T-helper 1 cell treated with Interleukin-12 subunit alpha and Interleukin-12 subunit beta and Interleukin-4 antibody, amounts not matched to agents 30 μg/mL and 1 μg/mL, for 36 hours (primary cell): ENCODE data around the gene DNM3.
A peak's percentile ranks its signal among the peaks of the same experiment; 100 is the strongest.
"Not testable (repeated sequence)": the region's sequence is repeated elsewhere in the genome, so short reads cannot be mapped to it uniquely, and the experiment has no call there.

Experiments used
- H3K27ac Mint-ChIP-seq: one replicate; pipeline ENCODE4 v1.8.0; 2021; ENCODE audit warnings: mild to moderate bottlenecking, mixed read lengths
- H3K27me3 Mint-ChIP-seq: one replicate; pipeline ENCODE4 v1.8.0; 2021; ENCODE audit warnings: low read depth, mixed read lengths
- H3K36me3 Mint-ChIP-seq: one replicate; pipeline ENCODE4 v1.8.0; 2021; ENCODE audit warnings: low read depth, mixed read lengths
- H3K4me1 Mint-ChIP-seq: one replicate; pipeline ENCODE4 v1.8.0; 2021; ENCODE audit warnings: low read depth, mixed read lengths
- H3K4me3 Mint-ChIP-seq: one replicate; pipeline ENCODE4 v1.8.0; 2021; ENCODE audit warnings: mild to moderate bottlenecking, moderate library complexity, mixed read lengths
- H3K9me3 Mint-ChIP-seq: one replicate; pipeline ENCODE4 v1.8.0; 2021; ENCODE audit warnings: mixed read lengths

Gene DNM3

DNA sequence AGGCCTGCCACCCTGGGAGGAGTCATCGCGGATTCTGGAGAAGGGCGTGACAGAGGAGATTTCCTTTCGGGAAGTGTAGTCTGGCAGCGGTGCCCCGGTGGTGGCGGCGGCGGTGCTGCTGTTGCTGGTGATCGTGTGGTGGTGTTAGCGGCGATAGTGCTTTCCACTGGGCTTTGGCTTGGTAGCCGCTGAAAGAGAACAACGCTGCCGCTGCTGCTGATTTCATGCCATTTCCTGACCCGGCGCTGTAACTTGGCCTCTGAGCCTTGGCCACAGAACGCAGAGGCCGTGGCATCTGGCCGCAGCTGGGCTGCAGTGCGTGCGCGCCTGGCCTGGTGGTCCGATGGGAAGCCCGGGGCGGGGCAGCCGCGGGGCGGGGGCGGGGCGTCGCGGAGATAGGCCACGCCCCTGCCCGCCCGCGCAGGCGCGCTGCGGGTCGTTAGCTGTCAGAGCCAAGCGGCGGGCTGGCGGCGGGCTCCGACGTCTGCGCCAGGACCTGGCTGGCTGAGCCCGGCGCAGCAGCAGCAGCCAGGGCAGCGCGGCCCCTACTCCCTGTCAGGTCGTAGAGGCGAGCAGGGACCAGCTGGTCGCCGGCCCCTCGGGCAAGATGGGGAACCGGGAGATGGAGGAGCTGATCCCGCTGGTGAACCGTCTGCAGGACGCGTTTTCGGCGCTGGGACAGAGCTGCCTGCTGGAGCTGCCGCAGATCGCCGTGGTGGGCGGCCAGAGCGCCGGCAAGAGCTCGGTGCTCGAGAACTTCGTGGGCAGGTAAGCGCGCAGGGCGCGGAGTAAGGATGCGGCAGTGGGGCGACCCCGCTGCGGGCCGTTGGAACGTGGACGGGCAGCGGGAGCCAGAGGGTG lies at the start of gene DNM3:
Gene DNM3, plus strand, starts transcription at position 449 of the 861 bp plus-strand sequence. Its CDS starts 159 bp downstream, at position 608.
- peak within 1 kb of the TSS; percentile 81 for H3K4me3 Mint-ChIP-seq
- no peaks in the 10 kb centered on the region for H3K9me3 Mint-ChIP-seq
- peaks cover 14% of the 10 kb centered on the region for H3K4me1 Mint-ChIP-seq
- H3K27ac Mint-ChIP-seq, result peak within 1 kb of the TSS; percentile 29
- H3K27me3 Mint-ChIP-seq, result peaks cover 37% of the 10 kb centered on the region
- no peaks in the 10 kb centered on the region for H3K36me3 Mint-ChIP-seq

DNA sequence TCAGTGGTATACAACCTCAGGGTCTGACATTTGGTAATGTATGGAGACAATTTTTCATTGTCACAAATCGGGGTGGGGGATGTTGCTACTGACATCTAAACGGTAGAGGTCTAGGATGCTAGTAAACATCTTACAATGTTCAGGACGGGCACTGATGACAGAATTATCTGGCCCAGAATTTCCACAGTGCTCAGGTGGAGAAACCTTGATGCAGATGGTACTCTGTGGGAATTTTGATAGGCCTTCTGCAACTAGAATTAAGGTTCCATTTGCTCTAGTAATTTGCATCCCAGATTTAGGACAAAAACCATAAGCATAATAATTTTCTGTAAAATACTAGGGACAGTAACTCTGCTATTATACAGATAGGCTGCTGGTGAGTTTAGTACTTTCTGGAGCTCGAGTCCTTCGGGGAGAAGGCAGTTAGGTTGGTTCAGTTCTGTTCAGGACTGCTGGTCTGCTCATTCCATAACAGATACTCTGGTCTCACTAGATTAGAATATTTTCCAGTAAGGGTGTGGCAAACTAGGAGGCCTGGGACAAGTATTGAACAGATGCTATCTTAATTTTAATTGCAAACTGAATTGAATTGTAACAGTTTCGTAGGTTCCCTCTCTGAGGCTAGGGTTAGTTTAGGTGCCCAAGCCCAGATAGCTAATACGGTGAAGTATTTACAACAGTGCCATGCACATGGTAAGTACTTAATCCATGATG lies 48.5 kb upstream of the DNM3 start:
- peaks cover 75% of the 10 kb centered on the region for H3K36me3 Mint-ChIP-seq
- no peak overlapping the region for H3K4me3 Mint-ChIP-seq
- peaks cover 3% of the 10 kb centered on the region for H3K9me3 Mint-ChIP-seq
- no peak overlapping the region for H3K27ac Mint-ChIP-seq
- H3K27me3 Mint-ChIP-seq, result no peaks in the 10 kb centered on the region
- H3K4me1 Mint-ChIP-seq, result peaks cover 25% of the 10 kb centered on the region

DNA sequence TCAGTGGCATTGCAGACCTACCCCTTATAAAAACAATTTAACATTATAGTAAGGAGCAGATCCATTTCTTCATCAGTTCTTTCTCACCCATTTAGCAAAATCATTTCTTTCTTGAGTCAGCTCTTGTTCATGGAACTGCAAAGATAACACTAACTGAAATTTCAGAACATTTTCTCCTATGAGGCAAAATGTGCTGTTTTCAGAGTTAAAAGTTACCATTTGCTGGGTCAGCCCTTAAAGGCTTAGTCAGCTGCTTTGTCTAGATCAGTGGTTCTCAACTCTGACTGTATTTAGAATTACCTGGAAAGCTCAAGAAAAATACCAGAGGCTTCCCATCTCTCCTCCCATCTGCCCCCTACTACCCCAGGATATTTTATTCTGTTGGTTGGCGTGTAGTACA lies 47.7 kb upstream of the DNM3 start:
- Mint-ChIP-seq H3K4me1 (peaks cover 23% of the 10 kb centered on the region), H3K27me3 (no peaks in the 10 kb centered on the region), H3K9me3 (peaks cover 3% of the 10 kb centered on the region), H3K36me3 (peaks cover 73% of the 10 kb centered on the region), H3K27ac (peak overlapping the region; percentile 91), H3K4me3 (peak overlapping the region; percentile 42)

DNA sequence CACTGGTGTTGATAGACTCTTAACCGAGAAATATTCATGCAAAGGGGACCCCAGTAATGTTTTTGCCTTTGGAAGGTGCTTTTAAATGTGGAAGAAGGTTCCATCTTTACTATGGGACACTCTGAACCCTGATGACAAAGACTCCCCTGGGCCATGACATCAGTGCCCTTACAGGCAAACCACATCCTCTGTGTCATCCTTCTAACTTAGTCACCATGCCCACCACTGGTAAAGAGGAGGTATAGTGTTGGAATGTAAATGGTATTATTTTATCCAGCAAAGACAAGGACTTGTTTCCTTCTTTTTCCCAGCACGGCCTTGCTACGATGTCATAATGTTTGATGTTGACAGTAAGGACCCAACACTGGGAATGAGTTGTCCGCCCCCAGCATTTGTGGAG lies 47.2 kb upstream of the DNM3 start:
- Mint-ChIP-seq H3K36me3 (peaks cover 68% of the 10 kb centered on the region), H3K4me3 (peak overlapping the region; percentile 42), H3K27ac (peak overlapping the region; percentile 91), H3K9me3 (peaks cover 3% of the 10 kb centered on the region), H3K27me3 (no peaks in the 10 kb centered on the region), H3K4me1 (peaks cover 21% of the 10 kb centered on the region)

DNA sequence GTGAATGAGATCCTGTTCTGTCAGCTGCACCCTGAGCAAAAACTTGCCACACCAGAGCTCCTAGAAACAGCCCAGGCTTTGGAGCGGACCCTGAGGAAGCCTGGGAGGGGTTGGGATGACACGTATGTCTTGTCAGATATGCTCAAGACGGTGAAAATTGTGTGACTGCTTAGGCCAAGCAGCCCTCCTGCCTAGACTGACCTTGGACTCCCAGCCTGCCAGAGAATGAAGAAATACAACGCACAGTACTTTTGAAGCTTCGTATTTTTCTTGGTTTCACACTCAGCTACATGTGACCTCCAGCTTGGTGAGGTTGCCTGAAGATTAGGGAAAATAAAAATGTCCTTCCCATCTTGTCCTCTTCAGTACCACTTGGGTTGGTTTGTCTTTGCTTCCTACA lies 44.7 kb upstream of the DNM3 start:
- peaks cover 49% of the 10 kb centered on the region for H3K36me3 Mint-ChIP-seq
- H3K9me3 Mint-ChIP-seq, result peaks cover 3% of the 10 kb centered on the region
- no peaks in the 10 kb centered on the region for H3K27me3 Mint-ChIP-seq
- H3K4me3 Mint-ChIP-seq, result no peak overlapping the region
- no peak overlapping the region for H3K27ac Mint-ChIP-seq
- H3K4me1 Mint-ChIP-seq, result peaks cover 16% of the 10 kb centered on the region

DNA sequence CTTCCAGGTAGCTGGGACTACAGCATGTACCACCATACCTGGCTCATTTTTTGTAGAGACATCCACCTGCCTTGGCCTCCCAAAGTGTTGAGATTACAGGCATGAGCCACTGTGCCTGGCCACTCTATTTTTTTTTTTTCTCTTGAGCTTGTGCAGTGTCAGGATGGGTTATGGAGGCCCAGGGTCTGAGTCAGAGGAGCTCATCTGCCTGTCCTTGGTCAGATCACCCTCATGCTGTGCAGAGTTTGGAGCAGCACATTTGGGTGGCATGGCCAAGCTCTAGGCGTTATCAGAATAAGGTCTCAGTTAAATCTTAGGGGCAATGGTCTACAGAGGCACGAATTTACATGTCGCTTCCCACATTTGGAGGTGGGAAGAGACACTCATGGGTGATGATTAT lies 43.0 kb upstream of the DNM3 start:
- H3K4me3 Mint-ChIP-seq, result no peak overlapping the region
- no peaks in the 10 kb centered on the region for H3K27me3 Mint-ChIP-seq
- peaks cover 36% of the 10 kb centered on the region for H3K36me3 Mint-ChIP-seq
- H3K9me3 Mint-ChIP-seq, result peaks cover 3% of the 10 kb centered on the region
- peaks cover 17% of the 10 kb centered on the region for H3K4me1 Mint-ChIP-seq
- H3K27ac Mint-ChIP-seq, result no peak overlapping the region

DNA sequence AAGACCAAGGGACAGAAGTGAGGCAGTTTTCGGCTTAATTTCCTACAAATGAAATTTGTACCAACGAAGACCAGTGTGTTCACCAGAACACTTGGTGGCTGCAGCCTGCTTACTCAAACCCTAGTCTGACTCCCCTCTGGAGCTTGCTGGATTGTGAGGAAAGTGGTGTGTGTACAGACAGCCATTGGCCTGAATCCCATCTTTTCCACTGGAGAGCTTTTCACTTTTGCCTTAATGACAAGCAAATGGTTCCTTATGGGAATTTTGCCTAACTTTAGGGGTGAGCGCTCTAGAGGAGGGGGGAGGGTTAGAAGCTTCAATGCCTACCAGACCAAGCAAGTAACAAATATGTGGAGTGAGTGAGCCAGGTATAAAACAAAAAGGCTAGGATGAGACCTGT lies 42.5 kb upstream of the DNM3 start:
- Mint-ChIP-seq H3K27ac (no peak overlapping the region), H3K4me3 (no peak overlapping the region), H3K4me1 (peaks cover 14% of the 10 kb centered on the region), H3K9me3 (peaks cover 3% of the 10 kb centered on the region), H3K27me3 (no peaks in the 10 kb centered on the region), H3K36me3 (peaks cover 34% of the 10 kb centered on the region)

DNA sequence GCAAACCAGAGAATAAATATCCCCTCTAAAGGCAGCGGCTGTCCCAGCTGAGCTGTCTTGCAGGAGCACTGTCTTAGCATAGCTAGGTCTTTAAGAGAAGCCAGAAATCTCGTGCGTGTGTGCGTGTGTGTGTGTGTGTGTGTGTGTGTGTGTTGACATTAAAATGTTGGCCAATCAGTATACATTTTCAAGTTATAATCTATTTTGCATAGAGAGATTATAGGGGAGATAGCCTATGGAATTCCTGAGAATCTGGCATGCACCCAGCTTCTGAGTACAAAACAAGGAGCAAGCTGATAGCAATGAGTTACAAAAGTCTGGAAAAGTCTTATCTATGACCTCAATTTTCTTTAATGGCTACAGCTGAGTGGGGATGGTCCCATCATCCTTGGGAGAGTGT lies 42.1 kb upstream of the DNM3 start:
- peaks cover 3% of the 10 kb centered on the region for H3K9me3 Mint-ChIP-seq
- peaks cover 10% of the 10 kb centered on the region for H3K4me1 Mint-ChIP-seq
- H3K4me3 Mint-ChIP-seq, result no peak overlapping the region
- H3K27me3 Mint-ChIP-seq, result no peaks in the 10 kb centered on the region
- H3K36me3 Mint-ChIP-seq, result peaks cover 30% of the 10 kb centered on the region
- H3K27ac Mint-ChIP-seq, result no peak overlapping the region

DNA sequence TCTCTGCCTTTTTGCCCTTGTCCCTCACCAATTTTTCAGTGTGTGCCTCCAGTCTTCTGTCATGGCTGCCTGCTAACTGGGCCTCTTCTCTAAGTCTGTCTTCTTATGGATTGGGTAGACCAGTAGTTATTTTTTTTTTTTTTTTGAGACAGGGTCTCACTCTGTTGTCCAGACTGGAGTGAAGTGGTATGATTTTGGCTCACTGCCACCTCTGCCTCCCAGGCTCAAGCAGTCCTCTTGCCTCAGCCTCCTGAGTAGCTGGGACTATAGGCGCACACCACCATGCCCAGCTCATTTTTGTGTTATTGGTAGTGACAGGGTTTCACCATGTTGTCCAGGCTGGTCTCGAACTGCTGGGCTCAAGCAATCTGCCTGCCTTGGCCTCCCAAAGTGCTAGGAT lies 41.6 kb upstream of the DNM3 start:
- not testable (repeated sequence) for H3K4me1 Mint-ChIP-seq, H3K27ac Mint-ChIP-seq, H3K27me3 Mint-ChIP-seq, H3K9me3 Mint-ChIP-seq, H3K4me3 Mint-ChIP-seq
- peaks cover 24% of the 10 kb centered on the region for H3K36me3 Mint-ChIP-seq

DNA sequence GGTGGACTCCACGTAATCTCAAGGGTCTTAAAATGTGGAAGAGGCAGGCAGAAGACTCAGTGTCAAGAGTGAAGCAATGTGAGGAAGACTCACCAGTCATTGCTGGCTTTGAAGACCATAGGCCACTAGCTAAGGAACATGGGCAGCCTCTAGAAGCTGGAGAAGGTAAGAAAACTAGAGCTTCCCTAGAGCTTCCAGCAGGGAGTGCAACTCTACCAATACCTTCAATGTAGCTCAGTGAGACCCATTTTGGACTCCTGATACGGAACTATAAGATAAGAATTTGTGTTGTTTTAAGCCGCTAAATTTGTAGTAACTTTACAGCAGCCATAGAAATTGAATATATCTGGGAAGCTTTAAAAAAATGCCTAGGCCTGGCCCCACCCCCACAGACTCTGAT lies 41.0 kb upstream of the DNM3 start:
- no peaks in the 10 kb centered on the region for H3K27me3 Mint-ChIP-seq
- H3K4me1 Mint-ChIP-seq, result peaks cover 2% of the 10 kb centered on the region
- H3K36me3 Mint-ChIP-seq, result peaks cover 20% of the 10 kb centered on the region
- no peak overlapping the region for H3K27ac Mint-ChIP-seq
- no peaks in the 10 kb centered on the region for H3K9me3 Mint-ChIP-seq
- no peak overlapping the region for H3K4me3 Mint-ChIP-seq

DNA sequence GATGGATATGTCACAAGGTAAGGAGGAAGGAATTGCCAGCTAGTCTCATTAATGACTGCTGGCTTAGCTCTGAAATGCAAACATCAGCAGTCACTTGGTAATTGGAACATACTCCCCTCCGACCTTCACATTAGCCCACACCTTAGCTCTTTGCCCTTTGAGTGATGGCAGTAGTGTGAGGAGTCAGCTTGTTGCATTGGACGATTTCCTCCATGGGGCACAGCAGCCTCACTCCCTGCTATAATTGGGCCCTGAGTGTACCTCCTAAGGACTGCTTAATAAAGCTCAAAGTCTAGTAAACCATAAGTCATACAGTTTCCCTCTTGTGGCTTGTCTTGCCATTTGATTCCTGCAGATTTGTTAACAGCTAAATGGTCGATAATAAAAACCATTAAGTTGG lies 40.4 kb upstream of the DNM3 start:
- H3K4me1 Mint-ChIP-seq, result peaks cover 6% of the 10 kb centered on the region
- no peak overlapping the region for H3K4me3 Mint-ChIP-seq
- H3K27ac Mint-ChIP-seq, result no peak overlapping the region
- peaks cover 17% of the 10 kb centered on the region for H3K36me3 Mint-ChIP-seq
- H3K27me3 Mint-ChIP-seq, result no peaks in the 10 kb centered on the region
- H3K9me3 Mint-ChIP-seq, result no peaks in the 10 kb centered on the region

DNA sequence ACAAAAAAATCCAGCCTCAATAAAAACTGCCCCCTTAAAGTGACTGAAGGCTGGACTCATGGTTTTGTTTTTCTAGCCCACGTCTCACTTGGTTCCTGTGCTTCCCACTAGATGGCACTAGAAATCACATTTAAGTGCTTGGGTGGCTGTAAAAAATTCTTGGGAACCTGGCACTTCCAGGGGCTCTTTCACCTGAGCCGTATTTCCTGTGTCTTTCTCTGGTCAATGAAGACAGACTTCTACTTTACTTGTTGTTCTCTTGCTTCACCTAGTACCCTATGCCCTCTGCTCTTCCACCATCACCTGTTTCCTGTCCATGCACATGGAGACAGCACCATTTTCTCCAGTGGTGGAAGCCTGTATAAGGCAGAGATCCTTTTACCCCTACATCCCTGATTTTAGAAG lies 39.8 kb upstream of the DNM3 start:
- Mint-ChIP-seq H3K9me3 (no peaks in the 10 kb centered on the region), H3K4me1 (peaks cover 6% of the 10 kb centered on the region), H3K36me3 (peaks cover 12% of the 10 kb centered on the region), H3K27me3 (no peaks in the 10 kb centered on the region), H3K4me3 (no peak overlapping the region), H3K27ac (no peak overlapping the region)

DNA sequence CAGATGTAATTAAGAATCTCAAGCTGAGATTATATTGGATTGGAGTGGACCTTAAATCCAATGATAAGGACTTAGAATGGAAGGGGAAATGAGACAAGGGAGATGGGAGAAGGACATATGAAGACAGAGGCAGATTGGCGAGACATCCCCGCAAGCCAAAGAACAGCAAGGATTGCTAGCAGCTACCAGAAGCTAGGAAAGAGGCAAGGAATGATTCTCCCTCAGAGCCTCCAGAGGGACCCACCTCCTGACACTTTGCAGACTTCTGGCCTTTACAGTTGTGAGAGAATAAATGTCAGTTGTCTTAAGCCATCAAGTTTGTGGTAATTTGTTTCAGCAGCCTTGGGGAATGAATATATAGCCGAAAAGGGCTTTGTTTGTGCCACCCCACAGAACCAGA lies 39.1 kb upstream of the DNM3 start:
- peaks cover 6% of the 10 kb centered on the region for H3K36me3 Mint-ChIP-seq
- H3K9me3 Mint-ChIP-seq, result no peaks in the 10 kb centered on the region
- H3K27ac Mint-ChIP-seq, result no peak overlapping the region
- H3K27me3 Mint-ChIP-seq, result no peaks in the 10 kb centered on the region
- H3K4me1 Mint-ChIP-seq, result peaks cover 8% of the 10 kb centered on the region
- no peak overlapping the region for H3K4me3 Mint-ChIP-seq

DNA sequence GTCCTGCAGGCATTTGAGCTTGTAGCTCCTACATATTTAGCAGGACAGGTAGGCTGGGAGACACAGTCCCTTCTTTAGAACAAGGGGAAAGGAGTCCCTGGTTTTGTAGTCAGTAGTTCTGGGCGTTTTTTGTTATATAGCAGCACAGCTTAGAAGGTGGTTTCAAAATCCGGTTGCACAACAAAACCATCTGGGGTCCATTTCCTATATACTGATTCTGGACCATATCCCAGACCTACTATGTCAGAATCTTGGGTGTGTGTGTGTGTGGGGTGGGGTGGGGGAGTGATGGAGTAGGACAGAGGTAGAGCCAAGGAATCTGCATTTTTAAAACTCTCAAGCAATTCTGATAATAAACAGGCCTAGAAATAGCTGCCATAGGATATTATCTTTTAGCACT lies 38.3 kb upstream of the DNM3 start:
- no peak overlapping the region for H3K27ac Mint-ChIP-seq
- peaks cover 5% of the 10 kb centered on the region for H3K36me3 Mint-ChIP-seq
- peaks cover 8% of the 10 kb centered on the region for H3K4me1 Mint-ChIP-seq
- H3K27me3 Mint-ChIP-seq, result no peaks in the 10 kb centered on the region
- H3K9me3 Mint-ChIP-seq, result no peaks in the 10 kb centered on the region
- no peak overlapping the region for H3K4me3 Mint-ChIP-seq

DNA sequence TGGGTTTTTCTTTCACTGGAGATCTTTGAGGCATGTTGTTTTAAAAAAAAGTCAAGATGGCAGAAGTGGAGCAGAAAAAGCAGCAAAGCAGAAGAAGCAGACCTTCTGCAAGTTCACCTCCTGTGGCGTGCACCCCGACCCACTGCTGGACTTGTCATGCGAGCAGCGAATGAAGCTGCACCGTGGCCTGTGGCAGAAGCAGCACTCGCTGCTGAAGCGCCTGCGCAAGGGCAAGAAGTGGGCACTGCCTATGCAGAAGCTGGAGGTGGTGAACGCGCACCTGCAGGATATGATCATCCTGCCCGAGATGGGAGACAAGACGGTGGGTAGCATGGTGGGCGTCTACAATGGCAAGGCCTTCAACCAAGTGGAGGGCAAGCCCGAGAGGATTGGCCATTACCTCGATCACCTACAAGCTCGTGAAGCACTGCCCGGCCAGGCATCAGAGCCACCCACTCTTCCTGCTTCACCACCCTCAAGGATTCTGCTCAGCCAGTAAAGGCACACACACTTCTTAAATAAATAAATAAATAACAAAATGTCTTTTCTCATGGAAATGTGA lies 37.8 kb upstream of the DNM3 start:
- Mint-ChIP-seq H3K4me1 (peaks cover 8% of the 10 kb centered on the region), H3K27me3 (no peaks in the 10 kb centered on the region), H3K27ac (no peak overlapping the region), H3K9me3 (no peaks in the 10 kb centered on the region), H3K36me3 (peaks cover 1% of the 10 kb centered on the region), H3K4me3 (no peak overlapping the region)
